WTC11 (cell line): ENCODE results near the gene THOC5.

Experiments used
- FOXJ3 ChIP-seq: sonication (generic); formaldehyde crosslinking; IDR thresholded peaks from 2 replicates; pipeline ENCODE4 v1.9.0; 2021; ENCODE audit warnings: missing genetic modification reagents, mild to moderate bottlenecking, borderline replicate concordance
- NR1H2 ChIP-seq: sonication (generic); formaldehyde crosslinking; IDR thresholded peaks from 2 replicates; pipeline ENCODE4 v1.9.0; 2021; ENCODE audit warnings: mild to moderate bottlenecking, moderate library complexity, missing genetic modification reagents
- TP53 ChIP-seq: sonication (generic); formaldehyde crosslinking; IDR thresholded peaks from 2 replicates; pipeline ENCODE4 v1.8.1; 2023; ENCODE audit warnings: mild to moderate bottlenecking, missing genetic modification reagents
- ZNF232 ChIP-seq: sonication (generic); formaldehyde crosslinking; IDR thresholded peaks from 2 replicates; pipeline ENCODE4 v1.8.0; 2022; ENCODE audit warnings: mild to moderate bottlenecking, missing genetic modification reagents
- ZNF423 ChIP-seq: fragments of 250-450 bp; sonication (Bioruptor Pico); IDR thresholded peaks from 2 replicates; pipeline ENCODE4 v2.1.2; 2022; ENCODE audit warnings: mild to moderate bottlenecking, moderate library complexity
- TF ChIP-seq, protein P1 (sequence below): fragments of 200-600 bp; IDR thresholded peaks from 2 replicates; pipeline ENCODE4 v1.8.0; 2022; ENCODE audit warnings: antibody characterized with exemption
- TF ChIP-seq, protein P2 (sequence below): fragments of 250-450 bp; sonication (Bioruptor Pico); IDR thresholded peaks from 2 replicates; pipeline ENCODE4 v1.9.0; 2021; ENCODE audit warnings: mild to moderate bottlenecking
- TF ChIP-seq, protein P3 (sequence below): sonication (generic); formaldehyde crosslinking; IDR thresholded peaks from 2 replicates; pipeline ENCODE4 v1.8.0; 2022; ENCODE audit warnings: mild to moderate bottlenecking, missing genetic modification reagents
- TF ChIP-seq, protein P4 (sequence below): sonication (generic); formaldehyde crosslinking; conservative IDR thresholded peaks from 2 replicates; pipeline ENCODE4 v1.8.1; 2022; ENCODE audit warnings: mild to moderate bottlenecking, missing genetic modification reagents
- TF ChIP-seq, protein P5 (sequence below): sonication (generic); formaldehyde crosslinking; conservative IDR thresholded peaks from 2 replicates; pipeline ENCODE4 v1.8.1; 2023; ENCODE audit warnings: mild to moderate bottlenecking, low read depth, missing genetic modification reagents, moderate library complexity
- TF ChIP-seq, protein P6 (sequence below): sonication (generic); formaldehyde crosslinking; IDR thresholded peaks from 2 replicates; pipeline ENCODE4 v1.8.0; 2022; ENCODE audit warnings: mild to moderate bottlenecking, missing genetic modification reagents
- TF ChIP-seq, protein P7 (sequence below): sonication (generic); formaldehyde crosslinking; IDR thresholded peaks from 2 replicates; pipeline ENCODE4 v1.8.1; 2023; ENCODE audit warnings: mild to moderate bottlenecking, missing genetic modification reagents, moderate library complexity

DNA sequence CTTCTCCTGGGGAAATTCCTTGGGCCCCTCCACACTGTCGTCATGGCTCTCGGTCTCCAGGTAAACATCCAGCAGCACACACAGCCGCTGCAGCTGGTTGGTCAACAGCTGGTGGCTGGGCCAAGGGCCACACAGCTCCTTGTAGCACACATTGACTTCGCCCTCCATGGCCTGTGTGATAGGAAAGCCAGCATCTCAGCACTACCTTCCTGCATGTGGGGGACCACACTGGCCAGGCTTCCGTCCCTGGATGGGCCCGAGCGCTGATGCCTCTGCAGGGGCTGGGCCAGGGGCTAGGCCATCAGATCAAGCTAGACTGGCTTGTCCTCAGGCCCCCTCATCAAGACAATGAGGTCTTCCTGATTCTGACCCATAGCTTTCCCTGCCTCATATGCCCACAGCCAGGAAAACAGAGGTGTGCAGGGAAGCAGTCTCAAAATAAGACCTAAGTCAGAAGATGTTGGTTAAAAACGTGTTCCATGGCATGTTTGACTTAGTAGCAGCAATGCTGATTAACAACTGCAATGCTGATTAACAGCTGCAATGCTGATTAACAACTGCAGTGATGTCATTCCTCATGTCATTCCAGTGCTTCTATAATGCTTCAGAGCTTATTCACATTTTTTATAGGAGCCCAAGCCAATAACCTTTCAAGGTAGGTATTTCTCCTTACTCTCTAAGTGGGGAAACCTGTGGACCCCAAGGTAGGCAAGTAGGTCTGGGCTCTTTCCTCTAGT, 42.3 kb downstream of the THOC5 start:
- TF ChIP-seq, protein P1, sequence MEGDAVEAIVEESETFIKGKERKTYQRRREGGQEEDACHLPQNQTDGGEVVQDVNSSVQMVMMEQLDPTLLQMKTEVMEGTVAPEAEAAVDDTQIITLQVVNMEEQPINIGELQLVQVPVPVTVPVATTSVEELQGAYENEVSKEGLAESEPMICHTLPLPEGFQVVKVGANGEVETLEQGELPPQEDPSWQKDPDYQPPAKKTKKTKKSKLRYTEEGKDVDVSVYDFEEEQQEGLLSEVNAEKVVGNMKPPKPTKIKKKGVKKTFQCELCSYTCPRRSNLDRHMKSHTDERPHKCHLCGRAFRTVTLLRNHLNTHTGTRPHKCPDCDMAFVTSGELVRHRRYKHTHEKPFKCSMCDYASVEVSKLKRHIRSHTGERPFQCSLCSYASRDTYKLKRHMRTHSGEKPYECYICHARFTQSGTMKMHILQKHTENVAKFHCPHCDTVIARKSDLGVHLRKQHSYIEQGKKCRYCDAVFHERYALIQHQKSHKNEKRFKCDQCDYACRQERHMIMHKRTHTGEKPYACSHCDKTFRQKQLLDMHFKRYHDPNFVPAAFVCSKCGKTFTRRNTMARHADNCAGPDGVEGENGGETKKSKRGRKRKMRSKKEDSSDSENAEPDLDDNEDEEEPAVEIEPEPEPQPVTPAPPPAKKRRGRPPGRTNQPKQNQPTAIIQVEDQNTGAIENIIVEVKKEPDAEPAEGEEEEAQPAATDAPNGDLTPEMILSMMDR: no peak
- TF ChIP-seq, protein P2, sequence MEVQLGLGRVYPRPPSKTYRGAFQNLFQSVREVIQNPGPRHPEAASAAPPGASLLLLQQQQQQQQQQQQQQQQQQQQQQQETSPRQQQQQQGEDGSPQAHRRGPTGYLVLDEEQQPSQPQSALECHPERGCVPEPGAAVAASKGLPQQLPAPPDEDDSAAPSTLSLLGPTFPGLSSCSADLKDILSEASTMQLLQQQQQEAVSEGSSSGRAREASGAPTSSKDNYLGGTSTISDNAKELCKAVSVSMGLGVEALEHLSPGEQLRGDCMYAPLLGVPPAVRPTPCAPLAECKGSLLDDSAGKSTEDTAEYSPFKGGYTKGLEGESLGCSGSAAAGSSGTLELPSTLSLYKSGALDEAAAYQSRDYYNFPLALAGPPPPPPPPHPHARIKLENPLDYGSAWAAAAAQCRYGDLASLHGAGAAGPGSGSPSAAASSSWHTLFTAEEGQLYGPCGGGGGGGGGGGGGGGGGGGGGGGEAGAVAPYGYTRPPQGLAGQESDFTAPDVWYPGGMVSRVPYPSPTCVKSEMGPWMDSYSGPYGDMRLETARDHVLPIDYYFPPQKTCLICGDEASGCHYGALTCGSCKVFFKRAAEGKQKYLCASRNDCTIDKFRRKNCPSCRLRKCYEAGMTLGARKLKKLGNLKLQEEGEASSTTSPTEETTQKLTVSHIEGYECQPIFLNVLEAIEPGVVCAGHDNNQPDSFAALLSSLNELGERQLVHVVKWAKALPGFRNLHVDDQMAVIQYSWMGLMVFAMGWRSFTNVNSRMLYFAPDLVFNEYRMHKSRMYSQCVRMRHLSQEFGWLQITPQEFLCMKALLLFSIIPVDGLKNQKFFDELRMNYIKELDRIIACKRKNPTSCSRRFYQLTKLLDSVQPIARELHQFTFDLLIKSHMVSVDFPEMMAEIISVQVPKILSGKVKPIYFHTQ: no peak
- TF ChIP-seq NR1H2 (CRISPR knock-in tag): no peak
- TF ChIP-seq, protein P3, sequence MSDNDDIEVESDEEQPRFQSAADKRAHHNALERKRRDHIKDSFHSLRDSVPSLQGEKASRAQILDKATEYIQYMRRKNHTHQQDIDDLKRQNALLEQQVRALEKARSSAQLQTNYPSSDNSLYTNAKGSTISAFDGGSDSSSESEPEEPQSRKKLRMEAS (CRISPR knock-in tag): no peak
- TF ChIP-seq, protein P4, sequence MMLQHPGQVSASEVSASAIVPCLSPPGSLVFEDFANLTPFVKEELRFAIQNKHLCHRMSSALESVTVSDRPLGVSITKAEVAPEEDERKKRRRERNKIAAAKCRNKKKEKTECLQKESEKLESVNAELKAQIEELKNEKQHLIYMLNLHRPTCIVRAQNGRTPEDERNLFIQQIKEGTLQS (CRISPR knock-in tag): no peak
- TF ChIP-seq, protein P5, sequence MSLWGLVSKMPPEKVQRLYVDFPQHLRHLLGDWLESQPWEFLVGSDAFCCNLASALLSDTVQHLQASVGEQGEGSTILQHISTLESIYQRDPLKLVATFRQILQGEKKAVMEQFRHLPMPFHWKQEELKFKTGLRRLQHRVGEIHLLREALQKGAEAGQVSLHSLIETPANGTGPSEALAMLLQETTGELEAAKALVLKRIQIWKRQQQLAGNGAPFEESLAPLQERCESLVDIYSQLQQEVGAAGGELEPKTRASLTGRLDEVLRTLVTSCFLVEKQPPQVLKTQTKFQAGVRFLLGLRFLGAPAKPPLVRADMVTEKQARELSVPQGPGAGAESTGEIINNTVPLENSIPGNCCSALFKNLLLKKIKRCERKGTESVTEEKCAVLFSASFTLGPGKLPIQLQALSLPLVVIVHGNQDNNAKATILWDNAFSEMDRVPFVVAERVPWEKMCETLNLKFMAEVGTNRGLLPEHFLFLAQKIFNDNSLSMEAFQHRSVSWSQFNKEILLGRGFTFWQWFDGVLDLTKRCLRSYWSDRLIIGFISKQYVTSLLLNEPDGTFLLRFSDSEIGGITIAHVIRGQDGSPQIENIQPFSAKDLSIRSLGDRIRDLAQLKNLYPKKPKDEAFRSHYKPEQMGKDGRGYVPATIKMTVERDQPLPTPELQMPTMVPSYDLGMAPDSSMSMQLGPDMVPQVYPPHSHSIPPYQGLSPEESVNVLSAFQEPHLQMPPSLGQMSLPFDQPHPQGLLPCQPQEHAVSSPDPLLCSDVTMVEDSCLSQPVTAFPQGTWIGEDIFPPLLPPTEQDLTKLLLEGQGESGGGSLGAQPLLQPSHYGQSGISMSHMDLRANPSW: no peak
- TF ChIP-seq ZNF423 (CRISPR knock-in tag): no peak
- TF ChIP-seq, protein P6, sequence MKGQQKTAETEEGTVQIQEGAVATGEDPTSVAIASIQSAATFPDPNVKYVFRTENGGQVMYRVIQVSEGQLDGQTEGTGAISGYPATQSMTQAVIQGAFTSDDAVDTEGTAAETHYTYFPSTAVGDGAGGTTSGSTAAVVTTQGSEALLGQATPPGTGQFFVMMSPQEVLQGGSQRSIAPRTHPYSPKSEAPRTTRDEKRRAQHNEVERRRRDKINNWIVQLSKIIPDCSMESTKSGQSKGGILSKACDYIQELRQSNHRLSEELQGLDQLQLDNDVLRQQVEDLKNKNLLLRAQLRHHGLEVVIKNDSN (CRISPR knock-in tag): no peak
- no peak for TF ChIP-seq TP53 (CRISPR knock-in tag)
- TF ChIP-seq, protein P7, sequence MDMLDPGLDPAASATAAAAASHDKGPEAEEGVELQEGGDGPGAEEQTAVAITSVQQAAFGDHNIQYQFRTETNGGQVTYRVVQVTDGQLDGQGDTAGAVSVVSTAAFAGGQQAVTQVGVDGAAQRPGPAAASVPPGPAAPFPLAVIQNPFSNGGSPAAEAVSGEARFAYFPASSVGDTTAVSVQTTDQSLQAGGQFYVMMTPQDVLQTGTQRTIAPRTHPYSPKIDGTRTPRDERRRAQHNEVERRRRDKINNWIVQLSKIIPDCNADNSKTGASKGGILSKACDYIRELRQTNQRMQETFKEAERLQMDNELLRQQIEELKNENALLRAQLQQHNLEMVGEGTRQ (CRISPR knock-in tag): no peak
- no peak for TF ChIP-seq ZNF232 (CRISPR knock-in tag)
- no peak for TF ChIP-seq FOXJ3 (CRISPR knock-in tag)
